HepG2 (cell line): ENCODE data around the gene BCL2L2. TPM values are rescaled to one million over a fixed set of nuclear protein-coding genes. Genes with fewer than 3 reads are reported as not detected.

ENCODE experiments used
- ATAC-seq: fragments of 200-7000 bp; cut with Tn5 transposase; 3 replicates; pipeline ENCODE4 v1.9.1; 2020; ENCODE audit warnings: mild to moderate bottlenecking, moderate library complexity
- BruUV-seq: library from RNA; stranded (reverse); fragments of 400-500 nt; replicated peaks from 2 replicates; lab custom pipeline; 2021; lab: Mats Ljungman, UMichigan
- CTCF ChIA-PET: fragments of 300-600 bp; formaldehyde crosslinking; extraction: SDS; loops from one replicate; lab custom pipeline; 2021; ENCODE audit warnings: low total read pairs, inconsistent platforms, low intra/inter-chr PET ratio; lab: Yijun Ruan, JAX
- POLR2A ChIA-PET: fragments of 350-600 bp; sonication (Branson Sonifier 250); formaldehyde crosslinking; loops from one replicate; lab custom pipeline; 2020; ENCODE audit warnings: antibody characterized with exemption, inconsistent platforms; lab: Yijun Ruan, JAX
- DNase-seq: peaks from one replicate; pipeline ENCODE4 v3.0.0-alpha.2; 2015; ENCODE audit warnings: low spot score
- FAIRE-seq: peaks from 3 replicates; lab custom pipeline; 2011; peaks lifted over from hg19 to GRCh38; lab: Jason Lieb, UNC
- H2AFZ ChIP-seq: one replicate; pipeline ENCODE4 v1.6.1; 2011; ENCODE audit warnings: low read length, inconsistent platforms
- H3K27ac ChIP-seq: fragments of 300-600 bp; 3 replicates; pipeline ENCODE4 v1.8.0; 2011; ENCODE audit warnings: mixed run types, mild to moderate bottlenecking, mixed read lengths, low read length, inconsistent platforms; ENCODE audit not compliant: insufficient read depth; ENCODE audit errors: extremely low read length
- H3K27me3 ChIP-seq, 2 experiments: fragments of 200-600 bp in 1 of 2; 2 replicates in 1 of 2; 3 replicates in 1 of 2; pipeline versions ENCODE4 v1.6.0 to v1.8.0; 2011; ENCODE audit warnings: low read length in 2 of 2, mild to moderate bottlenecking in 2 of 2, moderate library complexity in 2 of 2, inconsistent platforms in 1 of 2; ENCODE audit not compliant: insufficient read depth in 2 of 2, control insufficient read depth in 1 of 2
- H3K36me3 ChIP-seq, 2 experiments: fragments of 200-600 bp in 1 of 2; replicated peaks in 1 of 2; 2 replicates in 1 of 2; 3 replicates in 1 of 2; pipeline versions ENCODE4 v1.5.1 to v1.8.0; 2011; ENCODE audit warnings: low read length in 2 of 2, inconsistent platforms in 1 of 2; ENCODE audit not compliant: insufficient read depth in 2 of 2, control insufficient read depth in 1 of 2
- H3K4me1 ChIP-seq: 2 replicates; pipeline ENCODE4 v1.5.1; 2012; ENCODE audit warnings: low read length, inconsistent platforms; ENCODE audit not compliant: insufficient read depth
- H3K4me2 ChIP-seq: 2 replicates; pipeline ENCODE4 v1.6.0; 2011; ENCODE audit warnings: low read depth, low read length, inconsistent platforms
- H3K4me3 ChIP-seq, 3 experiments: fragments of 200-600 bp in 1 of 3; sonication (generic), shearing (Covaris generic) in 1 of 3; replicated peaks in 1 of 3; 2 replicates each; pipeline ENCODE4 v1.5.1; 2011 to 2016; ENCODE audit warnings: low read length in 3 of 3, inconsistent platforms in 2 of 3, low read depth in 2 of 3, mild to moderate bottlenecking in 2 of 3, control low read depth in 1 of 3, mixed read lengths in 1 of 3; ENCODE audit not compliant: insufficient read depth in 1 of 3
- H3K79me2 ChIP-seq: one replicate; pipeline ENCODE4 v1.6.1; 2011; ENCODE audit warnings: low read length, inconsistent platforms; ENCODE audit not compliant: insufficient read depth
- H3K9ac ChIP-seq: 2 replicates; pipeline ENCODE4 v1.6.0; 2011; ENCODE audit warnings: mild to moderate bottlenecking, low read depth, low read length, inconsistent platforms; ENCODE audit not compliant: insufficient read depth
- H3K9me3 ChIP-seq: 2 replicates; pipeline ENCODE4 v1.5.1; 2012; ENCODE audit warnings: mild to moderate bottlenecking, low read length
- H4K20me1 ChIP-seq: 2 replicates; pipeline ENCODE4 v1.6.0; 2011; ENCODE audit warnings: inconsistent platforms, mild to moderate bottlenecking, low read length, moderate library complexity; ENCODE audit not compliant: insufficient read depth
- GABPB1 ChIP-seq: IDR thresholded peaks from 2 replicates; pipeline ENCODE4 v1.6.1; 2016; ENCODE audit warnings: mild to moderate bottlenecking, missing genetic modification reagents, moderate library complexity, missing compliant biosample characterization
- MIER3 ChIP-seq: IDR thresholded peaks from 2 replicates; pipeline ENCODE4 v1.6.1; 2016; ENCODE audit warnings: missing compliant biosample characterization, borderline replicate concordance
- MLX ChIP-seq: IDR thresholded peaks from 2 replicates; pipeline ENCODE4 v1.6.1; 2016
- MZF1 ChIP-seq: sonication (generic); formaldehyde crosslinking; IDR thresholded peaks from 2 replicates; pipeline ENCODE4 v1.8.1; 2023; ENCODE audit warnings: mild to moderate bottlenecking, missing genetic modification reagents, borderline replicate concordance
- REPIN1 ChIP-seq: sonication (generic); formaldehyde crosslinking; IDR thresholded peaks from 2 replicates; pipeline ENCODE4 v1.8.0; 2022; ENCODE audit warnings: missing genetic modification reagents, low read depth, mild to moderate bottlenecking, borderline replicate concordance
- SMAD9 ChIP-seq: sonication (generic); formaldehyde crosslinking; IDR thresholded peaks from 2 replicates; pipeline ENCODE4 v1.5.1; 2020; ENCODE audit warnings: mild to moderate bottlenecking, missing genetic modification reagents
- SSRP1 ChIP-seq: IDR thresholded peaks from 2 replicates; pipeline ENCODE4 v1.6.1; 2016; ENCODE audit warnings: control low read depth
- TAF1 ChIP-seq: sonication (generic); formaldehyde crosslinking; IDR thresholded peaks from 2 replicates; pipeline ENCODE4 v1.4.0; 2020; ENCODE audit warnings: missing genetic modification reagents
- TFDP2 ChIP-seq: sonication (generic); formaldehyde crosslinking; IDR thresholded peaks from 2 replicates; pipeline ENCODE4 v1.4.0; 2020; ENCODE audit warnings: missing genetic modification reagents
- ZBTB33 ChIP-seq: sonication (generic); formaldehyde crosslinking; IDR thresholded peaks from 2 replicates; pipeline ENCODE4 v1.4.0; 2020; ENCODE audit warnings: missing genetic modification reagents
- ZBTB42 ChIP-seq: sonication (generic); formaldehyde crosslinking; IDR thresholded peaks from 2 replicates; pipeline ENCODE4 v1.5.0; 2020; ENCODE audit warnings: mild to moderate bottlenecking, missing genetic modification reagents
- ZBTB43 ChIP-seq: sonication (generic); formaldehyde crosslinking; conservative IDR thresholded peaks from 2 replicates; pipeline ENCODE4 v1.4.0; 2020; ENCODE audit warnings: missing genetic modification reagents
- ZMAT5 ChIP-seq: sonication (generic); formaldehyde crosslinking; IDR thresholded peaks from 2 replicates; pipeline ENCODE4 v1.5.0; 2020; ENCODE audit warnings: mild to moderate bottlenecking, low read depth, missing genetic modification reagents, borderline replicate concordance
- ZNF207 ChIP-seq: fragments of 450-650 bp; IDR thresholded peaks from 2 replicates; pipeline ENCODE4 v1.6.1; 2016; ENCODE audit warnings: antibody characterized with exemption, borderline replicate concordance
- ZNF33B ChIP-seq: sonication (generic); formaldehyde crosslinking; IDR thresholded peaks from 2 replicates; pipeline ENCODE4 v1.5.1; 2020; ENCODE audit warnings: mild to moderate bottlenecking, missing genetic modification reagents
- ZNF431 ChIP-seq: sonication (generic); formaldehyde crosslinking; IDR thresholded peaks from 2 replicates; pipeline ENCODE4 v1.9.0; 2022; ENCODE audit warnings: missing genetic modification reagents, low read depth, mild to moderate bottlenecking, borderline replicate concordance
- ZSCAN30 ChIP-seq: sonication (generic); formaldehyde crosslinking; IDR thresholded peaks from 2 replicates; pipeline ENCODE4 v1.5.0; 2020; ENCODE audit warnings: mild to moderate bottlenecking, missing genetic modification reagents
- WGBS: methylation state at CpG from one replicate; pipeline ENCODE4 v1.1.6; 2017; ENCODE audit warnings: low lambda C conversion rate; 5-methylcytosine and 5-hydroxymethylcytosine counted together
- in situ Hi-C: cut with HindIII; loops from 2 replicates; pipeline ENCODE4 v1.10.0; 2017; ENCODE audit warnings: low pct_unique_long_range_greater_than_20kb; ENCODE audit not compliant: extremely low pct_ligation_motif_present
- intact Hi-C: fragments of 100-400 bp; cut with micrococcal nuclease; formaldehyde crosslinking; loops from one replicate; pipeline ENCODE4 v1.10.0; 2022; ENCODE audit not compliant: unreplicated experiment
- polyA plus RNA-seq, 8 experiments: library from polyadenylated mRNA; depleted of rRNA in 3 of 8; stranded (reverse) in 7 of 8; unstranded in 1 of 8; fragments of >200 nt; fragmentation: Illumina TruSeq in 4 of 8; extraction: Trizol in 4 of 8; gene quantifications; 2 replicates each; pipeline versions ENCODE4 v1.2.1 to v1.2.3, GENCODE V29; 2011 to 2016; ENCODE audit warnings: low read depth in 4 of 8, missing spikeins in 1 of 8, mixed read lengths in 1 of 8; ENCODE audit not compliant: insufficient read depth in 1 of 8
- total RNA-seq, 5 experiments: library from RNA; depleted of rRNA; stranded (reverse); fragments of >200 nt; fragmentation: Illumina TruSeq; extraction: Trizol; gene quantifications; 2 replicates each; pipeline ENCODE4 v1.2.3, GENCODE V29; 2016; ENCODE audit warnings: low read depth in 1 of 5

BCL2L2 gene
- total and polyA plus RNA-seq, 2 of the 13 experiments (the other 11 are each of a cell fraction or from before 2014, with no cell fraction given), result 28.1 to 49.8 TPM

GRCh38 chr14:23294734-23295561 is 11.7 kb upstream of the BCL2L2 start:
- Histone ChIP-seq H3K4me1 (peaks cover 24% of the 10 kb centered on the region), H3K27ac (no peak overlapping the region), H2AFZ (no peak overlapping the region), H3K79me2 (no peaks in the 10 kb centered on the region), H3K36me3 (peaks cover 3% of the 10 kb centered on the region in 2 experiments; a peak in 1 of 5 replicates), H3K9ac (no peak overlapping the region), H3K4me3 (no peak overlapping the region), H3K27me3 (no peaks in the 10 kb centered on the region), H4K20me1 (no peaks in the 10 kb centered on the region), H3K4me2 (peak overlapping the region; percentile 34), H3K9me3 (no peaks in the 10 kb centered on the region)
- BruUV-seq, result no TSS peak
- in situ Hi-C loops, result loop anchor here (5.0 kb wide), 1 partner anchor 33 kb away; no protein-coding TSS in a partner anchor
- CTCF ChIA-PET, result interaction anchor here (0.9 to 2.2 kb wide), 5 partner anchors 9 to 174 kb away, joined by 3 to 22 read pairs (median 6); partner anchors contain the start of gene HOMEZ
- POLR2A ChIA-PET, result interaction anchor here (1.0 to 4.2 kb wide), 5 partner anchors 8 to 200 kb away, joined by 4 to 17 read pairs (median 7); partner anchors contain the start of genes ACIN1, BCL2L2, C14orf119 and HOMEZ
- intact Hi-C loops, result loop anchor here (1.0 to 5.0 kb wide), 3 partner anchors 9 to 173 kb away; partner anchors contain the start of gene HOMEZ
- peak; percentile 93 for FAIRE-seq
- peak; percentile 77 for DNase-seq
- peak; percentile 75 for ATAC-seq
- 39% methylated on average over 24 of the region's 24 CpGs for WGBS
- TF ChIP-seq ZMAT5 (CRISPR knock-in tag), result no peak
- TF ChIP-seq MLX (CRISPR knock-in tag), result no peak
- TF ChIP-seq ZBTB43 (CRISPR knock-in tag), result 0 out of 2 replicates have a peak, but pooled peaks have one; percentile 30
- TF ChIP-seq ZNF431 (CRISPR knock-in tag), result no peak
- no peak for TF ChIP-seq TFDP2
- no peak for TF ChIP-seq SMAD9 (CRISPR knock-in tag)
- TF ChIP-seq ZBTB33 (CRISPR knock-in tag), result no peak
- TF ChIP-seq TAF1 (CRISPR knock-in tag), result 0 out of 2 replicates have a peak, but pooled peaks have one; percentile 24
- no peak for TF ChIP-seq GABPB1 (CRISPR knock-in tag)
- no peak for TF ChIP-seq MIER3 (CRISPR knock-in tag)
- TF ChIP-seq SSRP1 (CRISPR knock-in tag), result no peak
- TF ChIP-seq ZSCAN30 (CRISPR knock-in tag), result no peak
- no peak for TF ChIP-seq REPIN1 (CRISPR knock-in tag)
- 0 out of 2 replicates have a peak, but pooled peaks have one; percentile 63 for TF ChIP-seq MZF1 (CRISPR knock-in tag)
- 0 out of 2 replicates have a peak, but pooled peaks have one; percentile 79 for TF ChIP-seq ZBTB42
- no peak for TF ChIP-seq ZNF33B
- no peak for TF ChIP-seq ZNF207
